Stomach smooth muscle (tissue), 2 donors: ENCODE results near the gene CMIP.
"Not testable (repeated sequence)": the region's sequence is repeated elsewhere in the genome, so short reads cannot be mapped to it uniquely, and the experiment has no call there.

Experiments used
- H3K27ac ChIP-seq: one replicate; pipeline ENCODE4 v1.7.0; 2013; ENCODE audit warnings: mild to moderate bottlenecking, low read length, inconsistent platforms
- H3K27me3 ChIP-seq, 2 donors: one replicate each; pipeline ENCODE4 v1.7.0; 2013; ENCODE audit warnings: low read length in 2 of 2; ENCODE audit not compliant: insufficient read depth in 2 of 2, control insufficient read depth in 1 of 2
- H3K36me3 ChIP-seq, 2 donors: one replicate each; pipeline ENCODE4 v1.7.0; 2013; ENCODE audit warnings: low read length in 2 of 2; ENCODE audit not compliant: control insufficient read depth in 2 of 2, insufficient read depth in 2 of 2
- H3K4me1 ChIP-seq: one replicate; pipeline ENCODE4 v1.7.0; 2013; ENCODE audit warnings: low read length; ENCODE audit not compliant: control insufficient read depth, insufficient read depth
- H3K4me3 ChIP-seq, 2 donors: one replicate each; pipeline ENCODE4 v1.7.0; 2013; ENCODE audit warnings: low read length in 2 of 2
- H3K9ac ChIP-seq, 2 donors: one replicate each; pipeline ENCODE4 v1.7.0; 2013; ENCODE audit warnings: low read length in 2 of 2, mild to moderate bottlenecking in 1 of 2
- H3K9me3 ChIP-seq, 2 donors: one replicate each; pipeline ENCODE4 v1.7.0; 2013; ENCODE audit warnings: low read length in 2 of 2; ENCODE audit not compliant: control insufficient read depth in 2 of 2
- donor health status: healthy.
- donor health status: Pancreatic carcinoma.

The CMIP gene

GRCh38 chr16:81686391-81687130, 242.0 kb downstream of the CMIP start:
- Histone ChIP-seq H3K27ac (peak overlapping the region; percentile 37), H3K27me3 (no peaks in the 10 kb centered on the region), H3K36me3 (peaks cover 5 to 15% of the 10 kb centered on the region in 2 donors), H3K9ac (no peak overlapping the region), H3K9me3 (no peaks in the 10 kb centered on the region), H3K4me3 (no peak overlapping the region), H3K4me1 (peaks cover 19% of the 10 kb centered on the region)

- H3K36me3 ChIP-seq: peaks cover 8 to 20% of the 10 kb centered on the region in 2 donors
- H3K9me3 ChIP-seq: no peaks in the 10 kb centered on the region
- peak overlapping the region; percentile 37 for H3K27ac ChIP-seq
- H3K4me1 ChIP-seq: peaks cover 24% of the 10 kb centered on the region
- H3K27me3 ChIP-seq: no peaks in the 10 kb centered on the region
- no peak overlapping the region for H3K4me3 ChIP-seq
- no peak overlapping the region for H3K9ac ChIP-seq
Measured at GRCh38 chr16:81687131-81687456, 242.5 kb downstream of the CMIP start.

GRCh38 chr16:81688182-81688581, 243.6 kb downstream of the CMIP start:
- no peak overlapping the region for H3K27ac ChIP-seq
- H3K27me3 ChIP-seq: no peaks in the 10 kb centered on the region
- H3K4me1 ChIP-seq: peaks cover 34% of the 10 kb centered on the region
- H3K36me3 ChIP-seq: peaks cover 10 to 20% of the 10 kb centered on the region in 2 donors
- H3K9me3 ChIP-seq: no peaks in the 10 kb centered on the region
- H3K9ac ChIP-seq: no peak overlapping the region
- H3K4me3 ChIP-seq: no peak overlapping the region

- peaks cover 10 to 20% of the 10 kb centered on the region in 2 donors for H3K36me3 ChIP-seq
- not testable (repeated sequence) for H3K4me3 ChIP-seq, H3K9me3 ChIP-seq, H3K27me3 ChIP-seq, H3K9ac ChIP-seq, H3K27ac ChIP-seq
- peaks cover 41% of the 10 kb centered on the region for H3K4me1 ChIP-seq
Measured at GRCh38 chr16:81688839-81689238, 244.2 kb downstream of the CMIP start.

GRCh38 chr16:81692021-81692420, 247.4 kb downstream of the CMIP start:
- peaks cover 17 to 22% of the 10 kb centered on the region in 2 donors for H3K36me3 ChIP-seq
- peaks cover 69% of the 10 kb centered on the region for H3K4me1 ChIP-seq
- no peak overlapping the region for H3K9ac ChIP-seq
- H3K27ac ChIP-seq: peak overlapping the region; percentile 98
- no peaks in the 10 kb centered on the region for H3K9me3 ChIP-seq
- H3K4me3 ChIP-seq: no peak overlapping the region
- no peaks in the 10 kb centered on the region for H3K27me3 ChIP-seq

- Histone ChIP-seq H3K36me3 (peaks cover 20 to 24% of the 10 kb centered on the region in 2 donors), H3K27me3 (no peaks in the 10 kb centered on the region), H3K4me3 (no peak overlapping the region), H3K4me1 (peaks cover 72% of the 10 kb centered on the region), H3K27ac (peak overlapping the region; percentile 98), H3K9ac (peak overlapping the region in 1 of 2 donors; percentile 16), H3K9me3 (no peaks in the 10 kb centered on the region)
Measured at GRCh38 chr16:81692571-81692970, 248.0 kb downstream of the CMIP start.

GRCh38 chr16:81693041-81693743, 248.6 kb downstream of the CMIP start:
- H3K4me3 ChIP-seq: peak overlapping the region in 1 of 2 donors; percentile 15
- no peaks in the 10 kb centered on the region for H3K9me3 ChIP-seq
- no peaks in the 10 kb centered on the region for H3K27me3 ChIP-seq
- peak overlapping the region; percentile 98 for H3K27ac ChIP-seq
- peaks cover 20 to 23% of the 10 kb centered on the region in 2 donors for H3K36me3 ChIP-seq
- H3K9ac ChIP-seq: peak overlapping the region; percentile 51 to 78
- peaks cover 72% of the 10 kb centered on the region for H3K4me1 ChIP-seq

GRCh38 chr16:81693744-81694303, 249.2 kb downstream of the CMIP start:
- H3K4me1 ChIP-seq: peaks cover 77% of the 10 kb centered on the region
- H3K9ac ChIP-seq: peak overlapping the region; percentile 66 to 78
- H3K27ac ChIP-seq: peak overlapping the region; percentile 98
- H3K4me3 ChIP-seq: peak overlapping the region; percentile 2 to 22
- H3K27me3 ChIP-seq: no peaks in the 10 kb centered on the region
- H3K36me3 ChIP-seq: peaks cover 20 to 21% of the 10 kb centered on the region in 2 donors
- H3K9me3 ChIP-seq: no peaks in the 10 kb centered on the region

GRCh38 chr16:81694494-81695280, 250.1 kb downstream of the CMIP start:
- H3K4me3 ChIP-seq: peak overlapping the region in 1 of 2 donors; percentile 25
- peak overlapping the region; percentile 98 for H3K27ac ChIP-seq
- peaks cover 77% of the 10 kb centered on the region for H3K4me1 ChIP-seq
- H3K27me3 ChIP-seq: no peaks in the 10 kb centered on the region
- peak overlapping the region; percentile 66 to 78 for H3K9ac ChIP-seq
- peaks cover 24 to 25% of the 10 kb centered on the region in 2 donors for H3K36me3 ChIP-seq
- H3K9me3 ChIP-seq: no peaks in the 10 kb centered on the region
